Activated naive CD4-positive, alpha-beta T cell treated with anti-CD3 and anti-CD28 coated beads for 36 hours (primary cell): ENCODE results near the gene LTBP2. TPM values are rescaled to one million over a fixed set of nuclear protein-coding genes. Genes with fewer than 3 reads are reported as not detected.

Experiments used
- CTCF ChIA-PET: fragments of 350-600 bp; sonication (Branson Sonifier 250); formaldehyde crosslinking; loops from one replicate; lab custom pipeline; 2021; ENCODE audit warnings: antibody characterized with exemption; lab: Charles Lee
- DNase-seq: peaks from one replicate; pipeline ENCODE4 v3.0.0-alpha.2; 2020
- H3K27ac Mint-ChIP-seq: one replicate; pipeline ENCODE4 v1.8.0; 2021; ENCODE audit warnings: mild to moderate bottlenecking, mixed read lengths
- H3K27me3 Mint-ChIP-seq: one replicate; pipeline ENCODE4 v1.8.0; 2021; ENCODE audit warnings: low read depth, mixed read lengths
- H3K36me3 Mint-ChIP-seq: one replicate; pipeline ENCODE4 v1.8.0; 2021; ENCODE audit warnings: low read depth, mixed read lengths
- H3K4me1 Mint-ChIP-seq: one replicate; pipeline ENCODE4 v1.8.0; 2021; ENCODE audit warnings: low read depth, mixed read lengths
- H3K4me3 Mint-ChIP-seq: one replicate; pipeline ENCODE4 v1.8.0; 2021; ENCODE audit warnings: mild to moderate bottlenecking, moderate library complexity, mixed read lengths
- H3K9me3 Mint-ChIP-seq: one replicate; pipeline ENCODE4 v1.8.0; 2021; ENCODE audit warnings: mixed read lengths
- intact Hi-C: fragments of 100-400 bp; cut with micrococcal nuclease; formaldehyde crosslinking; loops from one replicate; pipeline ENCODE4 v1.15.1; 2023
- total RNA-seq, 2 experiments: library from RNA; stranded (reverse); gene quantifications; one replicate each; pipeline ENCODE4 v1.2.3, GENCODE V29; 2021

Gene LTBP2
- total RNA-seq, 2 experiments from 2014 or later, result 0.32 to 0.55 TPM

- H3K36me3 Mint-ChIP-seq, result no peaks in the 10 kb centered on the region
- DNase-seq, result no peak
- CTCF ChIA-PET, result interaction anchor here (1.1 kb wide), 1 partner anchor 206 kb away, joined by 3 read pairs; no protein-coding TSS in a partner anchor
- no peak overlapping the region for H3K27ac Mint-ChIP-seq
- H3K9me3 Mint-ChIP-seq, result no peaks in the 10 kb centered on the region
- intact Hi-C loops, result no loop called here
- H3K4me3 Mint-ChIP-seq, result no peak overlapping the region
- H3K27me3 Mint-ChIP-seq, result no peaks in the 10 kb centered on the region
- H3K4me1 Mint-ChIP-seq, result peaks cover 6% of the 10 kb centered on the region
Observed at GRCh38 chr14:74535756-74536325, 76.2 kb downstream of the LTBP2 start.

GRCh38 chr14:74533576-74533975, 78.5 kb downstream of the LTBP2 start:
- CTCF ChIA-PET, result no interaction called here
- no peak overlapping the region for H3K4me3 Mint-ChIP-seq
- H3K27me3 Mint-ChIP-seq, result no peaks in the 10 kb centered on the region
- no peaks in the 10 kb centered on the region for H3K9me3 Mint-ChIP-seq
- DNase-seq, result peak; percentile 14
- H3K4me1 Mint-ChIP-seq, result peaks cover 6% of the 10 kb centered on the region
- no peak overlapping the region for H3K27ac Mint-ChIP-seq
- intact Hi-C loops, result no loop called here
- H3K36me3 Mint-ChIP-seq, result no peaks in the 10 kb centered on the region

GRCh38 chr14:74532246-74532645, 79.8 kb downstream of the LTBP2 start:
- CTCF ChIA-PET, result interaction anchor here (0.6 kb wide), 2 partner anchors 18 to 47 kb away, joined by 3 read pairs; no protein-coding TSS in a partner anchor
- Mint-ChIP-seq H3K4me3 (no peak overlapping the region), H3K27me3 (no peaks in the 10 kb centered on the region), H3K36me3 (no peaks in the 10 kb centered on the region), H3K4me1 (peaks cover 6% of the 10 kb centered on the region), H3K27ac (no peak overlapping the region), H3K9me3 (no peaks in the 10 kb centered on the region)
- intact Hi-C loops, result no loop called here
- no peak for DNase-seq

GRCh38 chr14:74531467-74531866, 80.6 kb downstream of the LTBP2 start:
- intact Hi-C loops, result no loop called here
- H3K27ac Mint-ChIP-seq, result no peak overlapping the region
- peak; percentile 31 for DNase-seq
- H3K36me3 Mint-ChIP-seq, result no peaks in the 10 kb centered on the region
- H3K4me1 Mint-ChIP-seq, result peaks cover 6% of the 10 kb centered on the region
- no peaks in the 10 kb centered on the region for H3K27me3 Mint-ChIP-seq
- H3K9me3 Mint-ChIP-seq, result no peaks in the 10 kb centered on the region
- CTCF ChIA-PET, result interaction anchor here (0.6 kb wide), 1 partner anchor 12 kb away, joined by 3 read pairs; no protein-coding TSS in a partner anchor
- no peak overlapping the region for H3K4me3 Mint-ChIP-seq

- DNase-seq, result no peak
- no peaks in the 10 kb centered on the region for H3K27me3 Mint-ChIP-seq
- CTCF ChIA-PET, result no interaction called here
- H3K27ac Mint-ChIP-seq, result no peak overlapping the region
- H3K4me3 Mint-ChIP-seq, result no peak overlapping the region
- peaks cover 6% of the 10 kb centered on the region for H3K4me1 Mint-ChIP-seq
- H3K9me3 Mint-ChIP-seq, result no peaks in the 10 kb centered on the region
- intact Hi-C loops, result no loop called here
- H3K36me3 Mint-ChIP-seq, result no peaks in the 10 kb centered on the region
Observed at GRCh38 chr14:74531006-74531405, 81.0 kb downstream of the LTBP2 start.

- no peak overlapping the region for H3K4me3 Mint-ChIP-seq
- no peak for DNase-seq
- no peaks in the 10 kb centered on the region for H3K9me3 Mint-ChIP-seq
- peaks cover 6% of the 10 kb centered on the region for H3K4me1 Mint-ChIP-seq
- H3K36me3 Mint-ChIP-seq, result no peaks in the 10 kb centered on the region
- no peaks in the 10 kb centered on the region for H3K27me3 Mint-ChIP-seq
- intact Hi-C loops, result no loop called here
- CTCF ChIA-PET, result interaction anchor here (1.5 kb wide), 1 partner anchor 81 kb away, joined by 4 read pairs; no protein-coding TSS in a partner anchor
- no peak overlapping the region for H3K27ac Mint-ChIP-seq
Observed at GRCh38 chr14:74528886-74529285, 83.2 kb downstream of the LTBP2 start.

- Mint-ChIP-seq H3K27ac (no peak overlapping the region), H3K4me1 (peaks cover 2% of the 10 kb centered on the region), H3K4me3 (no peak overlapping the region), H3K36me3 (no peaks in the 10 kb centered on the region), H3K27me3 (no peaks in the 10 kb centered on the region), H3K9me3 (no peaks in the 10 kb centered on the region)
- no peak for DNase-seq
- intact Hi-C loops, result no loop called here
- CTCF ChIA-PET, result interaction anchor here (1.5 kb wide), 1 partner anchor 81 kb away, joined by 4 read pairs; no protein-coding TSS in a partner anchor
Observed at GRCh38 chr14:74528406-74528805, 83.6 kb downstream of the LTBP2 start.

- no peaks in the 10 kb centered on the region for H3K36me3 Mint-ChIP-seq
- H3K4me1 Mint-ChIP-seq, result no peaks in the 10 kb centered on the region
- intact Hi-C loops, result no loop called here
- no peak overlapping the region for H3K27ac Mint-ChIP-seq
- no peak overlapping the region for H3K4me3 Mint-ChIP-seq
- no peaks in the 10 kb centered on the region for H3K9me3 Mint-ChIP-seq
- CTCF ChIA-PET, result interaction anchor here (1.4 kb wide), 1 partner anchor 74 kb away, joined by 4 read pairs; no protein-coding TSS in a partner anchor
- no peak for DNase-seq
- peaks cover 2% of the 10 kb centered on the region for H3K27me3 Mint-ChIP-seq
Observed at GRCh38 chr14:74527736-74528280, 84.2 kb downstream of the LTBP2 start.

GRCh38 chr14:74526854-74527585, 85.0 kb downstream of the LTBP2 start:
- Mint-ChIP-seq H3K27ac (no peak overlapping the region), H3K9me3 (no peaks in the 10 kb centered on the region), H3K27me3 (peaks cover 2% of the 10 kb centered on the region), H3K36me3 (no peaks in the 10 kb centered on the region), H3K4me1 (no peaks in the 10 kb centered on the region), H3K4me3 (no peak overlapping the region)
- DNase-seq, result no peak
- intact Hi-C loops, result no loop called here
- CTCF ChIA-PET, result interaction anchor here (0.6 to 1.4 kb wide), 2 partner anchors 73 to 241 kb away, joined by 3 to 4 read pairs; no protein-coding TSS in a partner anchor

GRCh38 chr14:74525361-74525851, 86.6 kb downstream of the LTBP2 start:
- no peak overlapping the region for H3K27ac Mint-ChIP-seq
- peaks cover 2% of the 10 kb centered on the region for H3K27me3 Mint-ChIP-seq
- H3K9me3 Mint-ChIP-seq, result no peaks in the 10 kb centered on the region
- DNase-seq, result no peak
- H3K4me3 Mint-ChIP-seq, result no peak overlapping the region
- intact Hi-C loops, result no loop called here
- H3K36me3 Mint-ChIP-seq, result no peaks in the 10 kb centered on the region
- H3K4me1 Mint-ChIP-seq, result no peaks in the 10 kb centered on the region
- CTCF ChIA-PET, result no interaction called here

- intact Hi-C loops, result no loop called here
- DNase-seq, result no peak
- no peaks in the 10 kb centered on the region for H3K36me3 Mint-ChIP-seq
- no peaks in the 10 kb centered on the region for H3K4me1 Mint-ChIP-seq
- CTCF ChIA-PET, result no interaction called here
- no peaks in the 10 kb centered on the region for H3K9me3 Mint-ChIP-seq
- H3K4me3 Mint-ChIP-seq, result no peak overlapping the region
- H3K27me3 Mint-ChIP-seq, result peaks cover 2% of the 10 kb centered on the region
- no peak overlapping the region for H3K27ac Mint-ChIP-seq
Observed at GRCh38 chr14:74524812-74525135, 87.3 kb downstream of the LTBP2 start.

- H3K27me3 Mint-ChIP-seq, result peaks cover 2% of the 10 kb centered on the region
- no peak overlapping the region for H3K27ac Mint-ChIP-seq
- no peak for DNase-seq
- CTCF ChIA-PET, result no interaction called here
- H3K4me3 Mint-ChIP-seq, result no peak overlapping the region
- no peaks in the 10 kb centered on the region for H3K4me1 Mint-ChIP-seq
- intact Hi-C loops, result no loop called here
- no peaks in the 10 kb centered on the region for H3K36me3 Mint-ChIP-seq
- no peaks in the 10 kb centered on the region for H3K9me3 Mint-ChIP-seq
Observed at GRCh38 chr14:74524076-74524811, 87.8 kb downstream of the LTBP2 start.
